GM12873 (cell line): Measurements from ENCODE around the gene PDE6B.

ENCODE experiments used
- TF ChIP-seq, protein P1 (sequence below): IDR thresholded peaks from 2 replicates; pipeline ENCODE4 v1.5.1; 2012; ENCODE audit warnings: low read depth, mild to moderate bottlenecking, moderate library complexity, low read length, control low read depth; ENCODE audit not compliant: insufficient read depth; ENCODE audit errors: missing control alignments

PDE6B gene

DNA sequence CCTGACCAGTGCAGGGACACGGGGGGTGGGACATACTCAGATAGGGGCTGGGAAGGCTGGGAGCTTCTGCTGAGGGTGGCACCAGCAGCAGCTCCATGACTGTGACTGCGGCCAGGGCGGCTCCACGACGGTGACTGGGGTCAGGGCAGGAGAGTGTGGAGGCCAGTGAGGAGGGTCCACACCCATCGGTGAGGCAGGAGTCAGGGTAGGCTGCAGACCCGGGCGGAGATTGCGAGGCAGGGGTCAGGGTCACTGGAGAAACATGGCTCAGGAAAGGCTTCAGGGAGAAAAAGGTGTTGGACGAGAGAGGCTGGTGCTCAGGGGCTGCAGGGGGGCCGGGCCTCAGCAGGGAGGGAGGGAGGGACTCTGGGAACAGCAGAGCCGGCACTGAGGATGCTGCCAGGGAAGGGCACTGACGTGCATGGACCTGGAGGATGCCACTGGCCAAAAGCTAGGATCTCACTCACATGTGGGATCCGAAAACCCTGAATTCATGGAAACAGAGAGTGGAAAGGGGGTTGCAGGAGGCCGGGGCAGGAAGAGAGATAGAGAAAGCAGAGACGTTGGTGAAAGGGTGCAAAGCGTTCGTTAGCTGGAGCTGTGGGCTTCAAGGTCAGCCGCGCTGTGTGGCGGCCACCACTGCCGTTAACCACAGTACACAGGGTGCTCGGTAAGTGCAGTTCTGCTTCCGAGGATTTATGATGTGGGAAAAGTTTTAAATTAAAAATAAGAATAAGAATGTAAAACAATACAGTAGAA is 26.7 kb downstream of the PDE6B start:
- TF ChIP-seq, protein P1, sequence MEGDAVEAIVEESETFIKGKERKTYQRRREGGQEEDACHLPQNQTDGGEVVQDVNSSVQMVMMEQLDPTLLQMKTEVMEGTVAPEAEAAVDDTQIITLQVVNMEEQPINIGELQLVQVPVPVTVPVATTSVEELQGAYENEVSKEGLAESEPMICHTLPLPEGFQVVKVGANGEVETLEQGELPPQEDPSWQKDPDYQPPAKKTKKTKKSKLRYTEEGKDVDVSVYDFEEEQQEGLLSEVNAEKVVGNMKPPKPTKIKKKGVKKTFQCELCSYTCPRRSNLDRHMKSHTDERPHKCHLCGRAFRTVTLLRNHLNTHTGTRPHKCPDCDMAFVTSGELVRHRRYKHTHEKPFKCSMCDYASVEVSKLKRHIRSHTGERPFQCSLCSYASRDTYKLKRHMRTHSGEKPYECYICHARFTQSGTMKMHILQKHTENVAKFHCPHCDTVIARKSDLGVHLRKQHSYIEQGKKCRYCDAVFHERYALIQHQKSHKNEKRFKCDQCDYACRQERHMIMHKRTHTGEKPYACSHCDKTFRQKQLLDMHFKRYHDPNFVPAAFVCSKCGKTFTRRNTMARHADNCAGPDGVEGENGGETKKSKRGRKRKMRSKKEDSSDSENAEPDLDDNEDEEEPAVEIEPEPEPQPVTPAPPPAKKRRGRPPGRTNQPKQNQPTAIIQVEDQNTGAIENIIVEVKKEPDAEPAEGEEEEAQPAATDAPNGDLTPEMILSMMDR = no peak

DNA sequence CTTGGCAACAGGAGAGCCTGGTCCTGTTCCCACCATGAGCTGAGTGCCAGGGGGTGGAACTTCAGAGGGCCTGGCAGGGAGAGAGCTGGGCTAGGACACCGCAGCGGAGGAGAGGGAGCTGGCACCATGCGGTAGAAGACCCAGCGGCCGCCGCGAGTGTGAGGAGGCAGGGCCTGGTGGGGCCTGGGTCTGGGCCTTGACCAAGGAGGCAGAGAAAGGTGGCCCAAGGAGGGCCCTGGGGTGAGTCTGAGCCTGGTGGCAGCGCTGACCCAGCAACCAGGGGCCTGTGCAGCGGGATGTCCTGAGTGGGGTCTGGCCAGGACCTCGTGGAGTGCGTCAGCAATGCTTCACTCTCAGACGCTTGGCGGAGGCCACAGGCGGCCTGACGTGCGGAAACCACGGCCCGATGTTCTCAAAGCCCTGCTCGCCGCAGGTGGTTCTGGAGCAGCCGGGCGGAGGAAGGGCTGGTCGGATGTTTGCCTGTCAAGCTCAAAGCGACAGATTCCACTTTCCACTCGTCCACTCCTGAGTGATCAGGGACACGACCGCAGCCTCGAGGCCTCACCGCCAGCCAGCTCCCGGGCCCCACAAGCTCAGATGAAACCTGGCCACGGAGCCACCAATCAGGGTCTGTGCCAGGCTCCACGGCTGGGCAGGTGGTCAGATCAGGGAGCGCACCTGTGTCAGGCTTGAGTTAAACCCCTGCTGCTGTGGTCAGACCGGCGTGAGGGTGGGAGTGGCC is 27.9 kb downstream of the PDE6B start:
- TF ChIP-seq, protein P1 = no peak

DNA sequence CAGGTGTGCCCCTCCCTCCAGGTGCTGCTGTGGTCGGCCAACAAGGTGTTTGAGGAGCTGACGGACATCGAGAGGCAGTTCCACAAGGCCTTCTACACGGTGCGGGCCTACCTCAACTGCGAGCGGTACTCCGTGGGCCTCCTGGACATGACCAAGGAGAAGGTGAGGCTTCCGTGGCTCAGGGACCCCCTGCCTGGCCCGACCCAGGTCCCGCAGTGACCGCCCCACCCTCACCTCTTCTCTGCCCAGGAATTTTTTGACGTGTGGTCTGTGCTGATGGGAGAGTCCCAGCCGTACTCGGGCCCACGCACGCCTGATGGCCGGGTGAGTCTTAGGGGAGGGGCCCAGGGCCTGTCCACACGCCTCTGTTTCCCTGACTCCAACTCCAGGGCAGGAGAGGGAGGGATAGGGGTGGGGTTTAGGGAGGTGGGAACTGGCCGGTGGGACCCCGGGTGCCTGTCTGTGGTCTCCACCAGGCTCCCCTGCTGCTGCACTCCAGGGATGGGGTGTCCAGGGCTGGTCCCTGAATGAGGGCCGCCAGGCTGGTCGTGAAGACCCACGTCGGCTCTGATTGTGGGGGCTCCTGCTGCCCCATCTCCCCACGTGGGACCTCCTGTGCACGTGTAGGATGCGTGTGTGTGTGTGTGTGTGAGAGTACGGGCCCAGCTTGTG is 28.6 kb downstream of the PDE6B start:
- TF ChIP-seq, protein P1 = no peak

DNA sequence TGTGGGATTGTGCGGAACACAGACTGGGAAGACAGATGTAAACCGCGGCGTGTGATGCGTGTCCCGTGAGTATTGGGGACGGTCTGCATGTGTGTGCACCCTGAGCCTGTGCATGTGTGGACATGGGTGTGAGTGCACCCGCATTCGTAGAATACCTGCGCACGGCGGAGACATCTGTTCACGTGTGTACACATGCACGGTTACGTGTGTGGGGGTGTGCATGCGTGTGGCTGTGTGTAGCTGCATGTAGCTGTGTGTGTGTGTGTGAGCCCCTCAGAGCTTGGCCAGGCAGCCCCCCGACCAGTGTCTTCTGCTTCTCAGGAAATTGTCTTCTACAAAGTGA is 29.1 kb downstream of the PDE6B start:
- TF ChIP-seq, protein P1 = no peak

DNA sequence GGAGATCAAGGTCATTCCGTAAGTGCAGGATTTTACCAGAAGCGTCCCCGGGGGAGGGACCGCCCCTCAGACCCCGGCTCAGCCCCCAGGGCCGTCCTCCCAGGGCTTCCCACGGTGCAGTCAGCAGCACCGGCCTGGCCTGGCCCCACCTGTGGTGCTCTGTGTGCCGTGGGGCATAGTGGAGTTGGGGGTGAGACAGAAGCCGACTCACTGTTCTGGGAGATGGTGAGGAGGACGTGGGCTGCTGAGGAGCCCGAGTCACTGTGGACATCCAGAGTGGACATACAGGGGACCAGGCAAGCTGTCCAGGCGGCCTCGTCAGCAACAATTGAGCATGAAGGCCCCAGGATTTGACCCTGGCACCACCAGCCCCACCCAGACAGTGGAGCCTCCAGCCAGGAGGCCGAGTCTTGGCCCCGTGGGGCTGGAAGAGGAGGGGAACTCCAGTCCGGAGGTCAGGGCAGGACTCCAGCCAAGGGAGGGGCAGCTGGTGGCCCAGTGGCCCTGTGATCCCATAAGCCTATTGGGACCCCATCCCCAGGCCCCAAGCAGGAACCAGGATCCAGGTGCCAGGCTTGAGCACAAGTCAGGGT is 29.6 kb downstream of the PDE6B start:
- TF ChIP-seq, protein P1 = no peak

DNA sequence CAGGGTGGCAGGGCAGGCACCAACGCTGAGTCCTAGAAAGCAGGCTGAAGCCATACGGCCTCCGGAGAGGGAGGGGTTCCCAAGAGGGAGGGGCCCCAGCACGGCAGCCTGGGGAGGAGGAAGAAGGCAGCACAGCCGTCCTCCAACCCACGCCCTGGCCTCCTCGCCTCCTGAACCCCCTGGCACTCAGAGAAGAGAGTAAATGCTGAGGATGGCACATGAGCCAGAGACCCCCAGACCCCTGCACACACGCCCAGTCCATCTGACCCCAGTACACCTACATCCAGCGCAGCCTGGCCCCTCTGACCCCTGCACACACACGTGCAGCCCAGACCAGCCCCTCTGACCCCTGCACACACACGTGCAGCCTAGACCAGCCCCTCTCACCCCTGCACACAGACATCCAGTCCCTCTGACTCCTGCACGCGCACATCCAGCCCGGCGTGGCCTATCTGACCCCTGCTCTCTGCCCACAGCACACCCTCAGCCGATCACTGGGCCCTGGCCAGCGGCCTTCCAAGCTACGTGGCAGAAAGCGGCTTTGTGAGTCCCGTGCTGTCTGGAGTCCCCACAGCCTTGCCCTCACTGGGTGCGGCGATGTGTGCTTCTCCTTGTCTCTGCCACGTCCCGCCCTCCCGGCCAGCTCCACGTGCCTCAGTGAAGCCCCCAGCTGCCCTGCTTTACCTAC is 30.2 kb downstream of the PDE6B start:
- TF ChIP-seq, protein P1 = no peak
